PC-9 (cell line): Measurements from ENCODE around the gene EVPL. TPM values are rescaled to one million over a fixed set of nuclear protein-coding genes. Genes with fewer than 3 reads are reported as not detected.
A peak's percentile ranks its signal among the peaks of the same experiment; 100 is the strongest.

Source experiments
- BruUV-seq: library from RNA; stranded (reverse); fragments of 400-500 nt; replicated peaks from 2 replicates; lab custom pipeline; 2021; lab: Mats Ljungman, UMichigan
- CTCF ChIA-PET: fragments of 300-600 bp; sonication (Branson Sonifier 250); formaldehyde crosslinking; loops from one replicate; lab custom pipeline; 2022; ENCODE audit warnings: antibody characterized with exemption; lab: Charles Lee
- POLR2A ChIA-PET: fragments of 300-600 bp; sonication (Branson Sonifier 250); formaldehyde crosslinking; loops from one replicate; lab custom pipeline; 2022; ENCODE audit warnings: antibody characterized with exemption; ENCODE audit not compliant: unreplicated experiment; lab: Charles Lee
- DNase-seq, 2 experiments: peaks; one replicate each; pipeline versions ENCODE4 v3.0.0 to v3.0.0-alpha.2; 2015 to 2022; ENCODE audit warnings: mixed read lengths in 1 of 2
- H2AFZ ChIP-seq: fragments of 200-600 bp; sonication (generic); 2 replicates; pipeline ENCODE4 v1.8.1; 2017; ENCODE audit warnings: antibody characterized with exemption
- H3F3A ChIP-seq: fragments of 200-600 bp; sonication (generic); 2 replicates; pipeline ENCODE4 v1.8.1; 2017; ENCODE audit warnings: antibody characterized with exemption, mild to moderate bottlenecking, low read depth; ENCODE audit not compliant: insufficient read depth
- H3K27ac ChIP-seq: fragments of 200-600 bp; sonication (generic); 2 replicates; pipeline ENCODE4 v1.6.1; 2016; ENCODE audit warnings: mixed run types
- H3K27me3 ChIP-seq: fragments of 200-600 bp; sonication (generic); 2 replicates; pipeline ENCODE4 v1.6.1; 2016; ENCODE audit warnings: low read depth, mixed run types; ENCODE audit not compliant: insufficient read depth
- H3K36me3 ChIP-seq: fragments of 200-600 bp; sonication (generic); 2 replicates; pipeline ENCODE4 v1.6.1; 2016; ENCODE audit warnings: low read depth, mixed run types
- H3K4me1 ChIP-seq: fragments of 200-600 bp; sonication (generic); replicated peaks from 2 replicates; pipeline ENCODE4 v1.6.1; 2016; ENCODE audit warnings: mixed run types; ENCODE audit not compliant: insufficient read depth
- H3K4me2 ChIP-seq: fragments of 200-600 bp; sonication (generic); 2 replicates; pipeline ENCODE4 v1.6.1; 2017; ENCODE audit warnings: mixed run types
- H3K4me3 ChIP-seq: fragments of 200-600 bp; sonication (generic); 2 replicates; pipeline ENCODE4 v1.6.1; 2016; ENCODE audit warnings: mixed run types
- H3K79me2 ChIP-seq: fragments of 200-600 bp; sonication (generic); 2 replicates; pipeline ENCODE4 v1.6.1; 2017; ENCODE audit warnings: low read depth, mixed run types
- H3K9me2 ChIP-seq: fragments of 200-600 bp; sonication (generic); 2 replicates; pipeline ENCODE4 v1.8.1; 2017; ENCODE audit warnings: mild to moderate bottlenecking; ENCODE audit not compliant: insufficient read depth
- H3K9me3 ChIP-seq: fragments of 200-600 bp; sonication (generic); 2 replicates; pipeline ENCODE4 v1.8.1; 2016; ENCODE audit warnings: low read depth; ENCODE audit not compliant: insufficient read depth
- H4K20me1 ChIP-seq: fragments of 200-600 bp; sonication (generic); 2 replicates; pipeline ENCODE4 v1.8.1; 2017; ENCODE audit not compliant: insufficient read depth
- CTCF ChIP-seq: fragments of 200-600 bp; sonication (generic); conservative IDR thresholded peaks from 2 replicates; pipeline ENCODE4 v1.6.1; 2017; ENCODE audit warnings: mixed run types, antibody characterized with exemption, mild to moderate bottlenecking, moderate library complexity
- EZH2 ChIP-seq: fragments of 200-600 bp; sonication (generic); IDR thresholded peaks from 2 replicates; pipeline ENCODE4 v1.8.0; 2017; ENCODE audit warnings: antibody characterized with exemption, low read depth
- intact Hi-C: fragments of 100-400 bp; cut with micrococcal nuclease; formaldehyde crosslinking; loops from one replicate; pipeline ENCODE4 v1.10.0; 2022; ENCODE audit not compliant: unreplicated experiment
- total RNA-seq: library from RNA; stranded (reverse); gene quantifications from 2 replicates; pipeline ENCODE4 v1.2.3, GENCODE V29; 2021

The EVPL gene
- total RNA-seq, 1 experiment from 2014 or later: 60.8 TPM

- intact Hi-C loops: no loop called here
- peak within 1 kb of the TSS; percentile 91 for H2AFZ ChIP-seq
- BruUV-seq: no TSS peak
- H3K4me2 ChIP-seq: peak within 1 kb of the TSS; percentile 95
- DNase-seq: peak; percentile 72 to 90
- no peaks in the 10 kb centered on the region for H3K36me3 ChIP-seq
- H3K9me2 ChIP-seq: no peaks in the 10 kb centered on the region
- H3K9me3 ChIP-seq: no peaks in the 10 kb centered on the region
- no peak for TF ChIP-seq CTCF
- no peak for TF ChIP-seq EZH2
- H3K4me1 ChIP-seq: peaks cover 9% of the 10 kb centered on the region; the same call in 1 of the 2 replicates
- H3K27me3 ChIP-seq: no peaks in the 10 kb centered on the region; the same call in 1 of the 2 replicates
- ChIA-PET POLR2A (interaction anchor here (0.5 to 0.6 kb wide), 2 partner anchors 32 to 193 kb away, joined by 6 to 8 read pairs; partner anchors contain the start of genes EXOC7 and UBALD2), CTCF (interaction anchor here (0.5 to 0.7 kb wide), 2 partner anchors 37 to 712 kb away, joined by 3 to 18 read pairs; no protein-coding TSS in a partner anchor)
- peaks cover 44% of the 10 kb centered on the region for H3K79me2 ChIP-seq
- peak within 1 kb of the TSS; percentile 83 for H3K4me3 ChIP-seq
- H4K20me1 ChIP-seq: peaks cover 9% of the 10 kb centered on the region; the same call in 1 of the 2 replicates
- no peaks in the 10 kb centered on the region; the same call in 1 of the 2 replicates for H3F3A ChIP-seq
- H3K27ac ChIP-seq: peak within 1 kb of the TSS; percentile 45
Observed at GRCh38 chr17:76072148-76072858, 45.2 kb upstream of the EVPL start, which contains the start of gene SRP68. TSS of gene SRP68 (minus strand) at chr17:76072517. CDS start at chr17:76072491, 26 bp downstream.

- Histone ChIP-seq H3K27me3 (no peaks in the 10 kb centered on the region; the same call in 1 of the 2 replicates), H4K20me1 (peaks cover 9% of the 10 kb centered on the region; the same call in 1 of the 2 replicates), H3K4me2 (peak overlapping the region; percentile 95), H3K79me2 (peaks cover 47% of the 10 kb centered on the region), H3K4me1 (peaks cover 9% of the 10 kb centered on the region; the same call in 1 of the 2 replicates), H3K27ac (peak overlapping the region; percentile 45), H3F3A (no peaks in the 10 kb centered on the region; the same call in 1 of the 2 replicates), H3K9me2 (no peaks in the 10 kb centered on the region), H3K36me3 (no peaks in the 10 kb centered on the region), H2AFZ (peak overlapping the region; percentile 91; the same call in 1 of the 2 replicates), H3K4me3 (peak overlapping the region; percentile 83), H3K9me3 (no peaks in the 10 kb centered on the region)
- TSS peak; percentile 65 for BruUV-seq
- TF ChIP-seq CTCF: no peak
- no peak for TF ChIP-seq EZH2
- intact Hi-C loops: no loop called here
- ChIA-PET CTCF (interaction anchor here (0.5 to 0.7 kb wide), 2 partner anchors 38 to 711 kb away, joined by 3 to 18 read pairs; no protein-coding TSS in a partner anchor), POLR2A (interaction anchor here (0.7 kb wide), 1 partner anchor 32 kb away, joined by 20 read pairs; the partner anchor contains the start of gene EXOC7)
- DNase-seq: no peak
Observed at GRCh38 chr17:76071531-76072147, 44.5 kb upstream of the EVPL start.

GRCh38 chr17:76065775-76066174, 38.7 kb upstream of the EVPL start:
- TF ChIP-seq CTCF (no peak), EZH2 (no peak)
- CTCF ChIA-PET: no interaction called here
- Histone ChIP-seq H4K20me1 (peaks cover under 1% of the 10 kb centered on the region; the same call in 1 of the 2 replicates), H3K4me3 (no peak overlapping the region), H3K4me1 (peaks cover 3% of the 10 kb centered on the region; the same call in 1 of the 2 replicates), H3K36me3 (0 out of 2 replicates have a peak, but pooled peaks cover 7% of the 10 kb centered on the region), H3K79me2 (peaks cover 28% of the 10 kb centered on the region), H3K9me3 (no peaks in the 10 kb centered on the region), H3F3A (peaks cover 7% of the 10 kb centered on the region; the same call in 1 of the 2 replicates), H3K4me2 (no peak overlapping the region), H3K27me3 (no peaks in the 10 kb centered on the region), H3K27ac (no peak overlapping the region), H3K9me2 (no peaks in the 10 kb centered on the region), H2AFZ (no peak overlapping the region)
- no TSS peak for BruUV-seq
- intact Hi-C loops: no loop called here
- DNase-seq: no peak
- POLR2A ChIA-PET: no interaction called here
